ENCODE measurements around the gene TLE5. TPM values are rescaled to one million over a fixed set of nuclear protein-coding genes. Genes with fewer than 3 reads are reported as not detected.
"Not testable (repeated sequence)": the region's sequence is repeated elsewhere in the genome, so short reads cannot be mapped to it uniquely, and the experiment has no call there.

Gene TLE5
- total RNA-seq, 2 donors from 2014 or later: 348 to 436 TPM

- Mint-ChIP-seq H3K27me3 (peaks cover 12% of the 10 kb centered on the region), H3K27ac (no peak overlapping the region), H3K9me3 (no peaks in the 10 kb centered on the region), H3K4me1 (peaks cover 9% of the 10 kb centered on the region), H3K4me3 (peak overlapping the region; percentile 38), H3K36me3 (ENCODE audit: low read depth) (no peaks in the 10 kb centered on the region)
- ATAC-seq (replicated peaks): no peak
These were observed 37.3 kb upstream of the TLE5 start for GRCh38 chr19:3099347-3100145.

- ATAC-seq (replicated peaks): no peak
- Mint-ChIP-seq H3K27ac (no peak overlapping the region), H3K4me3 (peak overlapping the region; percentile 38), H3K9me3 (no peaks in the 10 kb centered on the region), H3K4me1 (peaks cover 9% of the 10 kb centered on the region), H3K27me3 (peaks cover 12% of the 10 kb centered on the region), H3K36me3 (ENCODE audit: low read depth) (no peaks in the 10 kb centered on the region)
These were observed 36.4 kb upstream of the TLE5 start for GRCh38 chr19:3098515-3099346.

GRCh38 chr19:3098141-3098514, 35.8 kb upstream of the TLE5 start:
- H3K4me1 Mint-ChIP-seq: peaks cover 9% of the 10 kb centered on the region
- H3K4me3 Mint-ChIP-seq: no peak overlapping the region
- no peak for ATAC-seq (replicated peaks)
- no peaks in the 10 kb centered on the region for H3K9me3 Mint-ChIP-seq
- H3K36me3 Mint-ChIP-seq (ENCODE audit: low read depth): no peaks in the 10 kb centered on the region
- H3K27ac Mint-ChIP-seq: no peak overlapping the region
- peaks cover 12% of the 10 kb centered on the region for H3K27me3 Mint-ChIP-seq

GRCh38 chr19:3097442-3097871, 35.2 kb upstream of the TLE5 start:
- Mint-ChIP-seq H3K4me3 (no peak overlapping the region), H3K27me3 (peaks cover 12% of the 10 kb centered on the region), H3K36me3 (ENCODE audit: low read depth) (no peaks in the 10 kb centered on the region), H3K27ac (no peak overlapping the region), H3K4me1 (peaks cover 9% of the 10 kb centered on the region), H3K9me3 (no peaks in the 10 kb centered on the region)
- ATAC-seq (replicated peaks): no peak

- Mint-ChIP-seq H3K27me3 (peaks cover 12% of the 10 kb centered on the region), H3K4me3 (no peak overlapping the region), H3K27ac (no peak overlapping the region), H3K9me3 (no peaks in the 10 kb centered on the region), H3K4me1 (peaks cover 9% of the 10 kb centered on the region), H3K36me3 (ENCODE audit: low read depth) (no peaks in the 10 kb centered on the region)
- ATAC-seq (replicated peaks): no peak
These were observed 34.6 kb upstream of the TLE5 start for GRCh38 chr19:3096902-3097326.

GRCh38 chr19:3096267-3096901, 34.1 kb upstream of the TLE5 start:
- no peak for ATAC-seq (replicated peaks)
- H3K4me3 Mint-ChIP-seq: peak overlapping the region; percentile 72
- H3K27me3 Mint-ChIP-seq: peaks cover 12% of the 10 kb centered on the region
- H3K9me3 Mint-ChIP-seq: no peaks in the 10 kb centered on the region
- H3K27ac Mint-ChIP-seq: no peak overlapping the region
- no peaks in the 10 kb centered on the region for H3K36me3 Mint-ChIP-seq (ENCODE audit: low read depth)
- peaks cover 9% of the 10 kb centered on the region for H3K4me1 Mint-ChIP-seq

- H3K27ac Mint-ChIP-seq: no peak overlapping the region
- H3K4me1 Mint-ChIP-seq: peaks cover 9% of the 10 kb centered on the region
- H3K36me3 Mint-ChIP-seq (ENCODE audit: low read depth): no peaks in the 10 kb centered on the region
- H3K4me3 Mint-ChIP-seq: peak overlapping the region; percentile 72
- peaks cover 12% of the 10 kb centered on the region for H3K27me3 Mint-ChIP-seq
- ATAC-seq (replicated peaks): no peak
- H3K9me3 Mint-ChIP-seq: no peaks in the 10 kb centered on the region
These were observed 33.3 kb upstream of the TLE5 start for GRCh38 chr19:3095441-3096191.

- Mint-ChIP-seq H3K36me3 (ENCODE audit: low read depth) (no peaks in the 10 kb centered on the region), H3K27me3 (peaks cover 12% of the 10 kb centered on the region), H3K4me3 (peak overlapping the region; percentile 72), H3K4me1 (peaks cover 9% of the 10 kb centered on the region), H3K27ac (no peak overlapping the region), H3K9me3 (no peaks in the 10 kb centered on the region)
- peak; percentile 60 for ATAC-seq (replicated peaks)
These were observed 32.5 kb upstream of the TLE5 start for GRCh38 chr19:3094601-3095440.

- H3K36me3 Mint-ChIP-seq (ENCODE audit: low read depth); H3K4me1 Mint-ChIP-seq; H3K27me3 Mint-ChIP-seq; H3K4me3 Mint-ChIP-seq; H3K27ac Mint-ChIP-seq; ATAC-seq (replicated peaks); H3K9me3 Mint-ChIP-seq: not testable (repeated sequence)
These were observed 27.1 kb upstream of the TLE5 start for GRCh38 chr19:3089299-3089855.

- Mint-ChIP-seq H3K27ac (no peak overlapping the region), H3K4me3 (no peak overlapping the region), H3K27me3 (no peaks in the 10 kb centered on the region), H3K36me3 (ENCODE audit: low read depth) (no peaks in the 10 kb centered on the region), H3K9me3 (no peaks in the 10 kb centered on the region), H3K4me1 (no peaks in the 10 kb centered on the region)
- no peak for ATAC-seq (replicated peaks)
These were observed 25.5 kb upstream of the TLE5 start for GRCh38 chr19:3087769-3088168.

GRCh38 chr19:3084943-3085342, 22.6 kb upstream of the TLE5 start:
- Mint-ChIP-seq H3K36me3 (ENCODE audit: low read depth) (no peaks in the 10 kb centered on the region), H3K9me3 (no peaks in the 10 kb centered on the region), H3K27me3 (no peaks in the 10 kb centered on the region), H3K4me3 (no peak overlapping the region), H3K4me1 (no peaks in the 10 kb centered on the region), H3K27ac (no peak overlapping the region)
- no peak for ATAC-seq (replicated peaks)

- Mint-ChIP-seq H3K36me3 (ENCODE audit: low read depth) (no peaks in the 10 kb centered on the region), H3K4me1 (no peaks in the 10 kb centered on the region), H3K27me3 (no peaks in the 10 kb centered on the region), H3K9me3 (no peaks in the 10 kb centered on the region), H3K4me3 (no peak overlapping the region), H3K27ac (no peak overlapping the region)
- ATAC-seq (replicated peaks): no peak
These were observed 21.7 kb upstream of the TLE5 start for GRCh38 chr19:3083964-3084363.

GRCh38 chr19:3082331-3082730, 20.0 kb upstream of the TLE5 start:
- H3K9me3 Mint-ChIP-seq: no peaks in the 10 kb centered on the region
- H3K4me1 Mint-ChIP-seq: no peaks in the 10 kb centered on the region
- H3K27me3 Mint-ChIP-seq: no peaks in the 10 kb centered on the region
- no peaks in the 10 kb centered on the region for H3K36me3 Mint-ChIP-seq (ENCODE audit: low read depth)
- no peak overlapping the region for H3K4me3 Mint-ChIP-seq
- no peak overlapping the region for H3K27ac Mint-ChIP-seq
- ATAC-seq (replicated peaks): no peak

Data from activated T-helper 17 cell treated with anti-CD3 and anti-CD28 coated beads, Interleukin-2, amount 50 U/mL, for 72 hours (primary cell).